22Rv1 (cell line): ENCODE measurements around the gene GBA2.

Experiments
- CTCF ChIP-seq: fragments of 450-650 bp; IDR thresholded peaks from 2 replicates; pipeline ENCODE4 v1.5.1; 2017; ENCODE audit warnings: mild to moderate bottlenecking
- ZFX ChIP-seq: fragments of 450-650 bp; IDR thresholded peaks from 2 replicates; pipeline ENCODE4 v1.6.1; 2017; ENCODE audit warnings: antibody characterized with exemption, borderline replicate concordance

GRCh38 chr9:35700942-35701341, 48.1 kb downstream of the GBA2 start:
- no peak for TF ChIP-seq CTCF
- no peak for TF ChIP-seq ZFX
